Esophagus squamous epithelium (tissue), 5 donors: ENCODE data around the gene PYM1. TPM values are rescaled to one million over a fixed set of nuclear protein-coding genes. Genes with fewer than 3 reads are reported as not detected.

ENCODE experiments used
- DNase-seq: peaks from one replicate; lab custom pipeline; 2025; lab: John Stamatoyannopoulos, UW
- H3K27ac ChIP-seq, 4 donors: fragments of 200-600 bp; sonication (generic); one replicate each; pipeline ENCODE4 v1.5.1; 2016 to 2019; ENCODE audit warnings: mild to moderate bottlenecking in 1 of 4
- H3K27me3 ChIP-seq, 4 donors: fragments of 200-600 bp; sonication (generic); 1 replicate in 3 of 4; 2 replicates in 1 of 4; pipeline versions ENCODE4 v1.5.1 to v1.6.0; 2017 to 2021; ENCODE audit warnings: antibody characterized with exemption in 1 of 4
- H3K36me3 ChIP-seq, 3 donors: fragments of 200-600 bp; sonication (generic); one replicate each; pipeline ENCODE4 v1.5.1; 2016 to 2019
- H3K4me1 ChIP-seq, 3 donors: fragments of 200-600 bp; sonication (generic); one replicate each; pipeline ENCODE4 v1.5.1; 2017 to 2019
- H3K4me3 ChIP-seq, 4 donors: fragments of 200-600 bp; sonication (generic); 1 replicate in 3 of 4; 2 replicates in 1 of 4; pipeline ENCODE4 v1.5.1; 2016 to 2019; ENCODE audit warnings: mild to moderate bottlenecking in 2 of 4, moderate library complexity in 1 of 4
- H3K9me3 ChIP-seq, 3 donors: fragments of 200-600 bp; sonication (generic); one replicate each; pipeline ENCODE4 v1.5.1; 2016 to 2019
- POLR2A ChIP-seq, 4 donors: fragments of 450-650 bp; IDR thresholded peaks; one replicate each; pipeline ENCODE4 v1.6.1; 2017; ENCODE audit warnings: antibody characterized with exemption in 4 of 4, mild to moderate bottlenecking in 4 of 4, moderate library complexity in 3 of 4
- WGBS, 2 donors: methylation state at CpG; one replicate each; pipeline ENCODE4 v1.1.5; 2018; 5-methylcytosine and 5-hydroxymethylcytosine counted together
- intact Hi-C: fragments of 100-400 bp; cut with DNase I; formaldehyde crosslinking; loops from one replicate; pipeline ENCODE4 v1.15.0; 2022
- total RNA-seq, 4 donors: library from RNA; depleted of rRNA; stranded (reverse); fragments of >200 nt; gene quantifications; one replicate each; pipeline ENCODE4 v1.1.0, GENCODE V29; 2016
- TF ChIP-seq, protein P1 (sequence below), 6 experiments: fragments of 450-650 bp in 4 of 6; fragments of 200-600 bp in 2 of 6; sonication (generic) in 2 of 6; IDR thresholded peaks; one replicate each; pipeline ENCODE4 v1.5.1; 2016 to 2019; ENCODE audit warnings: antibody characterized with exemption in 6 of 6, mild to moderate bottlenecking in 4 of 6, moderate library complexity in 4 of 6
- donor health status: DM: yes; HTN: yes; CAD: no.

The PYM1 gene
- 100 to 1,000 TPM in 1 of 4 donors, 10 to 100 TPM in 3; 60.7 to 107 (median 85.0) TPM for total RNA-seq

DNA sequence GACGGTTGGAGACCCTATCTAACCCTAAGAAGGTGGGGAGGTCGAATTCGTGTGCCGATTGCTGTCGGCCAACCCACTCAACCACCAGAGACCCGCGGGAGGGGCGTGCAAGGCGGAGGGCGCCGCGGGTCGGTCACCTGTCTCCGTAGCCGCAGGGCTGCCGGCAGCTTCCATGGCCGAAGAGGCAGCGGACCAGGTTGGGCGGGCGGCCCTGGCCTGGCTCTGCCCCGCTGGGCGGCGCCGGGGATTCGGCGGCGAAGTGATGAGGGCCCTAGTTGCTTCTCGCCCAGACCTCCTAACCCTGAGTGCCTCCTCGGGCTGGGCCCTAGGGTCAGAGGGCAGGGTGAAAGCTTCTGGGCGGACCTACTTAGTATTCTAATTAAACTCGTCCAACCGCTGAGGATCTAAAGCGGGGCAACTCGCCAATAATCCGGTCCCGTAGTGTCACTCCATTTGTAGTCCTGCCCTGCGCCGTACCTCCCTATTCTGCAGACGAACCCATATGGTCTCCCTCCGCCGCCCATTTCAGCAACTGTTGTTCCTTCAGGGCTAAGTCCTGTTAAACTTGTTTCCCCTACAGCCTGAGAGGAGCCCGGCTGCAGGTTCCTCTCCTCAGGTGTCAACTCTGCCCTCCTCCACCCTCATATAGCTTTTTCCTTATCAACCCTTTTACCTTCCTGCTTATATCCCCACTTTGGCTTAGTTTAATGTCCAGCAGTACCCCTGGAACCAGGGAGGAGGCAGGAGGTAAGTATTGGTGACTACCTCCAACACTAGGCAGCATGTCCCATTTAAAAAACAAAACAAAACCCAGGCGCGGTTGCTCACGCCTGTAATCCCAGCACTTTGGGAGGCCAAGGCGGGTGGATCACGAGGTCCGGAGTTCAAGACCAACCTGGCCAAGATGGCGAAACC is at the start of gene PYM1:
Gene PYM1, minus strand, starts transcription at position 307 of the 915 bp plus-strand sequence. Its CDS starts 133 bp downstream, at position 174.
- peak in 3 of 4 donors; percentile 33 to 82 (median 71) for TF ChIP-seq POLR2A (IDR thresholded peaks at IDR 0.05)
- TF ChIP-seq, protein P1, sequence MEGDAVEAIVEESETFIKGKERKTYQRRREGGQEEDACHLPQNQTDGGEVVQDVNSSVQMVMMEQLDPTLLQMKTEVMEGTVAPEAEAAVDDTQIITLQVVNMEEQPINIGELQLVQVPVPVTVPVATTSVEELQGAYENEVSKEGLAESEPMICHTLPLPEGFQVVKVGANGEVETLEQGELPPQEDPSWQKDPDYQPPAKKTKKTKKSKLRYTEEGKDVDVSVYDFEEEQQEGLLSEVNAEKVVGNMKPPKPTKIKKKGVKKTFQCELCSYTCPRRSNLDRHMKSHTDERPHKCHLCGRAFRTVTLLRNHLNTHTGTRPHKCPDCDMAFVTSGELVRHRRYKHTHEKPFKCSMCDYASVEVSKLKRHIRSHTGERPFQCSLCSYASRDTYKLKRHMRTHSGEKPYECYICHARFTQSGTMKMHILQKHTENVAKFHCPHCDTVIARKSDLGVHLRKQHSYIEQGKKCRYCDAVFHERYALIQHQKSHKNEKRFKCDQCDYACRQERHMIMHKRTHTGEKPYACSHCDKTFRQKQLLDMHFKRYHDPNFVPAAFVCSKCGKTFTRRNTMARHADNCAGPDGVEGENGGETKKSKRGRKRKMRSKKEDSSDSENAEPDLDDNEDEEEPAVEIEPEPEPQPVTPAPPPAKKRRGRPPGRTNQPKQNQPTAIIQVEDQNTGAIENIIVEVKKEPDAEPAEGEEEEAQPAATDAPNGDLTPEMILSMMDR (IDR thresholded peaks at IDR 0.05): peak in 1 of 6 experiments; percentile 5
- Histone ChIP-seq H3K27me3 (no peaks in the 10 kb centered on the region), H3K4me1 (peaks cover 27 to 77% (median 43%) of the 10 kb centered on the region in 3 donors), H3K4me3 (peak within 1 kb of the TSS; percentile 59 to 95 (median 78)), H3K36me3 (peaks cover 0 to 22% (median 0%) of the 10 kb centered on the region in 3 donors), H3K9me3 (no peaks in the 10 kb centered on the region), H3K27ac (peak within 1 kb of the TSS; percentile 92 to 100 (median 97))
- WGBS, 2 donors: 5% methylated on average over 20 to 32 of the region's 49 CpGs
- intact Hi-C loops: loop anchor here (5.0 kb wide), 1 partner anchor 101 kb away; the partner anchor contains the start of gene DNAJC14
- peak; percentile 68 for DNase-seq

DNA sequence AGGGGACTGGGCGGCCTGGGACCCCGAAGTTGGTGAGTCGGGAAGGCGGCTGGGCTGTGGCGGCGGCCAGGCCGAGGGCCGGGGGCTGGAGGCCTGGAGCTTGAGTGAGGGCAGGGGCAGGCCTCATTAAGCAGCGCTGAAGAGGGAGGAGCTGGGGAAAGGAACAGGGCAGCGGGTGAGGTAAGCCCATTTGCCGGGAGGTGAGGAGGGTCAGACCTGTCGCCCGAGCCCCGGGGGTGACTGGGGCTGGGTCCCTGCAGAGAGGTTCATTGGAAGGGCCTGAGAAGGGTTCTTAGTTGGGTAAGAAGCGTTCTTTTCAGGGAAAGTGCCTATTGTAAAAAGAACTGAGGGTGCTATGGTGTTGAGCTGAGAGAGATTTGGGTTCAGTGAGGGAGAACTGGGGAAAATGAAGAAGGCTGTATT is 46.6 kb upstream of the PYM1 start:
- intact Hi-C loops: no loop called here
- H3K27ac ChIP-seq: peak overlapping the region; percentile 96 to 99 (median 98)
- H3K9me3 ChIP-seq: no peaks in the 10 kb centered on the region
- 1 to 2% methylated on average over 14 to 15 of the region's 15 CpGs for WGBS, 2 donors
- no peaks in the 10 kb centered on the region for H3K27me3 ChIP-seq
- DNase-seq: no peak
- peak overlapping the region; percentile 77 to 99 (median 94) for H3K4me3 ChIP-seq
- TF ChIP-seq, protein P1 (IDR thresholded peaks at IDR 0.05): no peak
- TF ChIP-seq POLR2A (IDR thresholded peaks at IDR 0.05): no peak
- H3K4me1 ChIP-seq: peaks cover 9 to 66% (median 44%) of the 10 kb centered on the region in 3 donors
- H3K36me3 ChIP-seq: peaks cover 0 to 43% (median 0%) of the 10 kb centered on the region in 3 donors

DNA sequence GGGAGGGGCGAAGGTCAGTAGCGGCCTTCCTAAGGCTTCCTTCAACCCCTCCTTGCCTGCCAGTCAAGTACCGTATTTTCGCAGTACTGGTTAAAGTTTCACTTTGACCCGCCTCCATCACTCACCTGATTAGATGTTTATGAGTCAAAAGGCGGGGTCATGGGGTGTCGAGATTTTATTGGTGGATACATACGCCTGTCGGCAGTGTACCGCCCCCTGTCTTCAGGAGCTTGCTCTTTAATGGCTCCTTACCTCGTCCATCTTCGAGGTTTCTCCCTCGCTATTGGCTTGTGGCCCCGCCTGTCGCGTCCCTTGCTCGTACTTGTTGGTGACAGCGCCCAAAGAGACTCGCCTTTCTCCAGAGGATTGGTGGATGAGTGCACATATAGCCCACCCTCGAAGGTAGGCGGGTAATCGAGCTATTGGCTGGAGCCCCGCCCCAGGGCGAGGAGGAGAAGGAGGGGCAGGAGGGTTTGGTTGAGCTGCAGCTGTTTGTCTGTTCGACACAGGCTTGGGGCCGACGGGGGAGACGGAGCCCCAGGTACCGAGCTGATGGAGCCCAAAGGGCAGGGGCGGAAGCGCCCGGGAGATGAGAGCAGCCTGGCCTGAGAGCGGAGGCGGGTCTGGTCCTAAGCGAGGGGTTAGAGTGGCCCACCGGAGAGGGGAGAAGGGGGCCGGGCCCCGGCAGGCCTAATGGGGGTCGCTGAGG is 46.1 kb upstream of the PYM1 start, which contains the start of gene RAB5B:
Gene RAB5B, plus strand, starts transcription at position 480 of the 709 bp plus-strand sequence. CDS start 12,883 bp downstream, outside the sequence.
- intact Hi-C loops: no loop called here
- Histone ChIP-seq H3K4me1 (peaks cover 9 to 60% (median 39%) of the 10 kb centered on the region in 3 donors), H3K4me3 (peak within 1 kb of the TSS; percentile 77 to 99 (median 94)), H3K27ac (peak within 1 kb of the TSS; percentile 97 to 99 (median 98)), H3K9me3 (no peaks in the 10 kb centered on the region), H3K27me3 (no peaks in the 10 kb centered on the region), H3K36me3 (peaks cover 0 to 43% (median 0%) of the 10 kb centered on the region in 3 donors)
- WGBS, 2 donors: 1 to 2% methylated on average over 18 to 21 of the region's 39 CpGs
- TF ChIP-seq, protein P1 (IDR thresholded peaks at IDR 0.05): peak in 5 of 6 experiments; percentile 21 to 91 (median 51)
- peak in 3 of 4 donors; percentile 97 to 98 (median 98) for TF ChIP-seq POLR2A (IDR thresholded peaks at IDR 0.05)
- DNase-seq: peak; percentile 99

DNA sequence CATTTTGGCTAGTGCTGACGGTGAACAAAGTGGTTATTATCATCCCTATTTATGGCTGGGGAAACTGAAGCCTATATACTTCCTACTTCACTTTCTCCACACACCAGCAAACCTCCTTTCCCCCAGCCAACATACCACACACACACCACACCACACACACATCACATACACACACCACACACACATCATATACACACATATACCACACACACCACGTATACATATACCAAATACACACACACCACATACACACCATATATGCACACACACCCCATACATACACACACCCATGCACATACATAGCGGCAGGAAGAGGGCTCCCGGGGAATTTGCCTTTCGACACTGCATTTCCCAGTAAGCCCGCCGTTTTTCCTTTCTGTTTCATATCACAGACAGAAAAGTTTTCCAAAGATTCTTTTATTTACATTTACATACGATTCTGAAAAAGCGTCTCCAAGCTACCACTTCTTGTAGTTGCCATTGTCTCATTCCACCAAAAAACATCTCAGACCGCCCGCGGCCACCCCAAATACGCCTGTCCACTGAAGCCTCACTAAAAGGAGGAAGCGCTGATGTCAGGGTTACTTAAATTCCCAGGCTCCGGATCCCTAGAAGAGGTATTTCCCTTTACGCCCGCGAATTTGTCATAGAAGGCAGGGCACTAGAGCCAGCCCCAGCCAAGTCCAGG is 45.4 kb upstream of the PYM1 start:
- H3K36me3 ChIP-seq: peaks cover 0 to 47% (median 0%) of the 10 kb centered on the region in 3 donors
- intact Hi-C loops: no loop called here
- TF ChIP-seq POLR2A (IDR thresholded peaks at IDR 0.05): peak in 3 of 4 donors; percentile 22 to 83 (median 71)
- TF ChIP-seq, protein P1 (IDR thresholded peaks at IDR 0.05): peak in 1 of 6 experiments; percentile 6
- 0% methylated on average over 16 to 18 of the region's 18 CpGs for WGBS, 2 donors
- H3K4me3 ChIP-seq: peak overlapping the region; percentile 44 to 75 (median 60)
- no peaks in the 10 kb centered on the region for H3K27me3 ChIP-seq
- peak overlapping the region; percentile 91 to 97 (median 96) for H3K27ac ChIP-seq
- no peak for DNase-seq
- H3K4me1 ChIP-seq: peaks cover 9 to 59% (median 40%) of the 10 kb centered on the region in 3 donors
- no peaks in the 10 kb centered on the region for H3K9me3 ChIP-seq
